Mesenchymal stem cell (in vitro differentiated cells and primary cell): ENCODE data around the gene TRIM16. TPM values are rescaled to one million over a fixed set of nuclear protein-coding genes. Genes with fewer than 3 reads are reported as not detected.
"Not testable (repeated sequence)": the region's sequence is repeated elsewhere in the genome, so short reads cannot be mapped to it uniquely, and the experiment has no call there.

ENCODE experiments used
- DNase-seq: peaks from one replicate; pipeline ENCODE4 v3.0.0-alpha.2; 2013
- H2AFZ ChIP-seq: one replicate; pipeline ENCODE4 v1.6.1; 2013; ENCODE audit warnings: low read depth, mild to moderate bottlenecking, control low read depth, inconsistent platforms, low read length, moderate library complexity
- H2AK5ac ChIP-seq: 2 replicates; pipeline ENCODE4 v1.6.1; 2013; ENCODE audit warnings: low read length, moderate library complexity, mild to moderate bottlenecking, inconsistent platforms; ENCODE audit not compliant: severe bottlenecking
- H2BK120ac ChIP-seq: one replicate; pipeline ENCODE4 v1.6.1; 2013; ENCODE audit warnings: low read depth, mild to moderate bottlenecking, inconsistent platforms, low read length, moderate library complexity
- H2BK12ac ChIP-seq, 2 experiments: one replicate each; pipeline ENCODE4 v1.6.1; 2013; ENCODE audit warnings: inconsistent platforms in 2 of 2, low read length in 2 of 2, mild to moderate bottlenecking in 2 of 2, moderate library complexity in 2 of 2, control low read depth in 1 of 2
- H2BK15ac ChIP-seq: one replicate; pipeline ENCODE4 v1.6.1; 2013; ENCODE audit warnings: mild to moderate bottlenecking, low read depth, inconsistent platforms; ENCODE audit not compliant: poor library complexity, severe bottlenecking
- H2BK5ac ChIP-seq: 2 replicates; pipeline ENCODE4 v1.6.1; 2013; ENCODE audit warnings: low read depth, mild to moderate bottlenecking, low read length, control low read depth, inconsistent platforms; ENCODE audit not compliant: poor library complexity, severe bottlenecking
- H3K14ac ChIP-seq, 2 experiments: one replicate each; pipeline ENCODE4 v1.6.1; 2013; ENCODE audit warnings: inconsistent platforms in 2 of 2, low read length in 2 of 2, control low read depth in 1 of 2, mild to moderate bottlenecking in 1 of 2, moderate library complexity in 1 of 2
- H3K18ac ChIP-seq, 2 experiments: one replicate each; pipeline ENCODE4 v1.6.1; 2013; ENCODE audit warnings: inconsistent platforms in 2 of 2, low read length in 2 of 2, control low read depth in 1 of 2, low read depth in 1 of 2, mild to moderate bottlenecking in 1 of 2
- H3K23ac ChIP-seq, 2 experiments: one replicate each; pipeline ENCODE4 v1.6.1; 2013; ENCODE audit warnings: inconsistent platforms in 2 of 2, low read length in 2 of 2, mild to moderate bottlenecking in 2 of 2, moderate library complexity in 2 of 2, control low read depth in 1 of 2
- H3K27ac ChIP-seq: 2 replicates; pipeline ENCODE4 v1.5.1; 2013; ENCODE audit warnings: mild to moderate bottlenecking, moderate library complexity, low read length, control low read depth, inconsistent platforms; ENCODE audit not compliant: poor library complexity, severe bottlenecking
- H3K27me3 ChIP-seq, 2 experiments: 2 replicates each; pipeline versions ENCODE4 v1.6.1 to v1.7.0; 2013; ENCODE audit warnings: low read length in 2 of 2, mild to moderate bottlenecking in 2 of 2, moderate library complexity in 2 of 2, control low read depth in 1 of 2, inconsistent platforms in 1 of 2; ENCODE audit not compliant: control insufficient read depth in 1 of 2, insufficient read depth in 1 of 2
- H3K36me3 ChIP-seq, 2 experiments: 2 replicates each; pipeline versions ENCODE4 v1.6.1 to v1.7.0; 2013; ENCODE audit warnings: low read length in 2 of 2, control low read depth in 1 of 2, inconsistent platforms in 1 of 2, low read depth in 1 of 2, mild to moderate bottlenecking in 1 of 2; ENCODE audit not compliant: insufficient read depth in 2 of 2, control insufficient read depth in 1 of 2
- H3K4ac ChIP-seq, 2 experiments: one replicate each; pipeline ENCODE4 v1.6.1; 2013; ENCODE audit warnings: inconsistent platforms in 2 of 2, low read length in 2 of 2, mild to moderate bottlenecking in 2 of 2, moderate library complexity in 2 of 2, control low read depth in 1 of 2, low read depth in 1 of 2
- H3K4me1 ChIP-seq: 2 replicates; pipeline ENCODE4 v1.6.1; 2013; ENCODE audit warnings: low read depth, low read length, control low read depth; ENCODE audit not compliant: control insufficient read depth, insufficient read depth
- H3K4me2 ChIP-seq: 2 replicates; pipeline ENCODE4 v1.6.1; 2013; ENCODE audit warnings: low read length, mild to moderate bottlenecking, inconsistent platforms; ENCODE audit not compliant: poor library complexity, severe bottlenecking
- H3K4me3 ChIP-seq, 2 experiments: 2 replicates each; pipeline versions ENCODE4 v1.5.1 to v1.7.0; 2013; ENCODE audit warnings: low read length in 2 of 2, mild to moderate bottlenecking in 2 of 2, control low read depth in 1 of 2, low read depth in 1 of 2; ENCODE audit not compliant: insufficient read depth in 1 of 2
- H3K79me1 ChIP-seq: replicated peaks from 2 replicates; pipeline ENCODE4 v1.6.1; 2013; ENCODE audit warnings: mild to moderate bottlenecking, control low read depth, low read length, inconsistent platforms; ENCODE audit not compliant: poor library complexity, severe bottlenecking
- H3K9ac ChIP-seq: 2 replicates; pipeline ENCODE4 v1.7.0; 2013; ENCODE audit warnings: mild to moderate bottlenecking, low read length, moderate library complexity
- H3K9me3 ChIP-seq: 2 replicates; pipeline ENCODE4 v1.7.0; 2013; ENCODE audit warnings: mild to moderate bottlenecking, low read length; ENCODE audit not compliant: control insufficient read depth
- H4K8ac ChIP-seq: one replicate; pipeline ENCODE4 v1.6.1; 2013; ENCODE audit warnings: inconsistent platforms, mild to moderate bottlenecking, low read length, moderate library complexity
- H4K91ac ChIP-seq: one replicate; pipeline ENCODE4 v1.6.1; 2013; ENCODE audit warnings: mild to moderate bottlenecking, low read length, inconsistent platforms
- WGBS: methylation state at CpG from one replicate; pipeline ENCODE4 v1.1.7; 2013; ENCODE audit warnings: mixed read lengths; 5-methylcytosine and 5-hydroxymethylcytosine counted together
- polyA plus RNA-seq, 2 experiments: library from polyadenylated mRNA; stranded (reverse); fragments of 200-250 nt; gene quantifications; one replicate each; pipeline ENCODE4 v1.2.3, GENCODE V29; 2013

Gene TRIM16
- polyA plus RNA-seq (2013, experiment 1 of 2) = 20.4 TPM
- polyA plus RNA-seq (2013, experiment 2 of 2) = 21.1 TPM

- not testable (repeated sequence) for H3K4me1 ChIP-seq, H4K91ac ChIP-seq, H3K14ac ChIP-seq, H2BK5ac ChIP-seq, H3K36me3 ChIP-seq, H3K27me3 ChIP-seq, H2BK12ac ChIP-seq, H3K27ac ChIP-seq, H2BK15ac ChIP-seq, H3K79me1 ChIP-seq, H2AK5ac ChIP-seq, H3K4ac ChIP-seq, H2BK120ac ChIP-seq, H3K9me3 ChIP-seq, H3K23ac ChIP-seq
- Histone ChIP-seq H4K8ac (peak within 1 kb of the TSS; percentile 85), H3K9ac (peak within 1 kb of the TSS; percentile 89), H3K18ac (peak within 1 kb of the TSS in 1 of 2 experiments; percentile 49), H3K4me3 (peak within 1 kb of the TSS; percentile 62 to 84), H2AFZ (peak within 1 kb of the TSS; percentile 88), H3K4me2 (peak within 1 kb of the TSS; percentile 74)
- DNase-seq = peak; percentile 72
- WGBS = under 1% methylated on average over 7 of the region's 35 CpGs
Measured at GRCh38 chr17:15683824-15684478, at the start of gene TRIM16. Gene TRIM16, minus strand, starts transcription at chr17:15684311. Its CDS starts 32,702 bp downstream, at chr17:15651609.

GRCh38 chr17:15733174-15733789, 49.2 kb upstream of the TRIM16 start:
- H3K14ac ChIP-seq, H3K18ac ChIP-seq, H2BK120ac ChIP-seq, DNase-seq, H4K8ac ChIP-seq, H3K9me3 ChIP-seq, H2BK12ac ChIP-seq, H2BK15ac ChIP-seq, H3K27me3 ChIP-seq, H3K4me1 ChIP-seq, H2AFZ ChIP-seq, H3K9ac ChIP-seq, H4K91ac ChIP-seq, H3K4me3 ChIP-seq, H2AK5ac ChIP-seq, H3K27ac ChIP-seq, H3K79me1 ChIP-seq, H2BK5ac ChIP-seq, H3K4ac ChIP-seq, H3K4me2 ChIP-seq, H3K23ac ChIP-seq, H3K36me3 ChIP-seq: not testable (repeated sequence)
- WGBS = 84% methylated on average over 3 of the region's 10 CpGs

GRCh38 chr17:15731900-15732299, 47.8 kb upstream of the TRIM16 start, which contains the start of gene TBC1D26:
Gene TBC1D26, plus strand, starts transcription at chr17:15732283. Its CDS starts 3,066 bp downstream, at chr17:15735349.
- H3K4me2 ChIP-seq, H2AFZ ChIP-seq, H4K8ac ChIP-seq, DNase-seq, H3K27me3 ChIP-seq, H2BK15ac ChIP-seq, H3K79me1 ChIP-seq, H3K14ac ChIP-seq, H2AK5ac ChIP-seq, H3K23ac ChIP-seq, H2BK12ac ChIP-seq, H3K9me3 ChIP-seq, H3K4me1 ChIP-seq, H3K9ac ChIP-seq, H4K91ac ChIP-seq, H3K27ac ChIP-seq, H3K4ac ChIP-seq, H2BK5ac ChIP-seq, H2BK120ac ChIP-seq, H3K4me3 ChIP-seq, H3K36me3 ChIP-seq, H3K18ac ChIP-seq: not testable (repeated sequence)
- WGBS = 83% methylated on average over 5 of the region's 10 CpGs

- H3K4me3 ChIP-seq, H3K4me1 ChIP-seq, H3K14ac ChIP-seq, H3K36me3 ChIP-seq, H3K4me2 ChIP-seq, H3K9me3 ChIP-seq, H3K4ac ChIP-seq, H2BK12ac ChIP-seq, DNase-seq, H3K27me3 ChIP-seq, H2AFZ ChIP-seq, H2BK15ac ChIP-seq, H4K91ac ChIP-seq, H3K9ac ChIP-seq, H2BK120ac ChIP-seq, H3K79me1 ChIP-seq, H4K8ac ChIP-seq, H3K23ac ChIP-seq, H2BK5ac ChIP-seq, H2AK5ac ChIP-seq, H3K27ac ChIP-seq, H3K18ac ChIP-seq: not testable (repeated sequence)
- WGBS = no CpG with 5 or more reads among the region's 14 CpGs
Measured at GRCh38 chr17:15730535-15730934, 46.4 kb upstream of the TRIM16 start.
